ENCODE data around the gene ARFGEF3.
"Not testable (repeated sequence)": the region's sequence is repeated elsewhere in the genome, so short reads cannot be mapped to it uniquely, and the experiment has no call there.

ARFGEF3 gene

DNA sequence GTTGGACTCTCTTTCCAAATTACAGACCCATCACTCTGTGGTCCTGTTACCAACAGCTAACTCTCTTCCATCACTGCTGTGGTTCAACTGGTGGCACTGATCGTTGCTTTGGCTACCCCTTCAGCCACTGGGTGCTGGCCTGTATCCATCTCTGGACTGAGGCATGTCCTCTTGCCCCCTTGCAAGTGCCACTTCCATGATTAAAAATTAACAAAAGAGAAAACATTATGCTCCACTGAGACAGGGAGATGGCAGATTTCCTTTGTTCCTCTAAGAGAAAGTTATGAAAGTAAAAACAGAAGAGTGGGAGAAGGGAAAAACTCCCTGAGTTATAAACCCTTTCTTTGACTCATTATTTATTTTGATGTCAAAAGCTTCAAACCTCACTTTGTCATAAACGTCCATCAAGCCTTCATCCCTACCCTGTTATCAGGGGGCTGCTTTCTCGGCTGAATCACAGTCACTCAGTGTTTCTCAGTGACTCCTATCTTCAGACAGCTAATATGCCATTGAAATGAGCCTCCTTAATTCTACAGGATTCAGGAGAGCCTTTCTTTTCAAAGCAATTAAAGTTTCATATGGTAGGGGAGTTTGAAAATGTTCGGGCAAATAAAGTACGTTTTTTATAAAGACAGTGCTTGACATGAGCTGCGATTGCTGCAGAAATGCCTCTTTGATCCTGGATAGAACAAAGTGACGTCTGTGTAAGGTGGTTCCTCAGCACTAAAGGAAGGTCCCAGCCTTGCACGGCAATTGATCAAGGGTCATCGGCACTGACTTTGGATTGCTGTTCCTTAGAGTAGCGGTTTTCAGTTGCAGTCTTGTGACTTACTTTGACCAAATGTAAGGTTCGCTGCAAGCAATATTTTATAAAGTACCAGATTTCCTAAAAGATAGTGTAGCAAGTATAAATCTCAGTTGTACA, 106.5 kb downstream of the ARFGEF3 start:
- DNase-seq (ENCODE audit: extremely low read depth in 1 of 2, low read depth in 1 of 2), result no peak

DNA sequence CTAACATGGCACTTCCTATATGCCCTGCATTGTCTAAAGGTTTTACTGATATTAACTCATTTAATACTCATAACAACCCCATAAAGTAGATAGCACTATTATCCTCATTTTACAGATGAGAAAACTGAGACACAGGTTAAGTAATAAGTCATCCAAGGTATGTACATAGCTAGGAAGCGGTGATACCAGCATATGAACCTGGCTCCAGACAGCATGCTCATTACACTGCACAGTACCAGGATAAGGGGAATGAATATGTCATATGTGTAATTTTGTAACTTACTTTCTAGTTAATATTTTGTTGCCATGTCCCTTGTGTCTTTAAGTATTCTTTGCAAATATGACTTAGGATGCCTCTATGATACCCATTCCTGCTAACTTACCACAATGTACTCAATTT, 109.7 kb downstream of the ARFGEF3 start:
- DNase-seq (ENCODE audit: extremely low read depth in 1 of 2, low read depth in 1 of 2), result no peak

GRCh38 chr6:138272533-138273315, 111.0 kb downstream of the ARFGEF3 start:
- no peak for DNase-seq (ENCODE audit: extremely low read depth in 1 of 2, low read depth in 1 of 2)

- DNase-seq (ENCODE audit: extremely low read depth in 1 of 2, low read depth in 1 of 2), result no peak
Observed at GRCh38 chr6:138275976-138276375, 114.2 kb downstream of the ARFGEF3 start.

DNA sequence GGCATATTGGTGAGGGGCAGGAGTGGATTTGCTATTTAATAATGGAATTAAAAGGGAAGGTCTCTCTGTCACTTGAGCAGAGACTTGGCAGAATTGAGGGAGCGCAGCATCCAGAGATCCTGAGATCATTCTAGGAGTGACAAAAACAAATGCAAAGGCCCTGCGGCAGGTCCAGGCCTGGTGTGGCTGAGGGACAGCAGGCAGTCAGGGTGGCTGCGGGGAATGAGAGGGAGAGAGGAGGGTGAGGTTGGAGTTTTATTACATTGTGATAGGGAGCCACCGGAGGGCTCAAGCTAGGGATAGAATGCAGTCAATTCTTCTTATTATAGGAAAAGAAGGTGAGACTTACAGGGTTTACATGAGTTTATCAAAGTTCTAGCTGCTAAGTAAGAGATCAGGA, 116.1 kb downstream of the ARFGEF3 start:
- DNase-seq (ENCODE audit: extremely low read depth in 1 of 2, low read depth in 1 of 2), result no peak

- no peak for DNase-seq (ENCODE audit: extremely low read depth in 1 of 2, low read depth in 1 of 2)
Observed at GRCh38 chr6:138278326-138278725, 116.6 kb downstream of the ARFGEF3 start.

- DNase-seq (ENCODE audit: extremely low read depth in 1 of 2, low read depth in 1 of 2), result no peak
Observed at GRCh38 chr6:138285800-138286199, 124.1 kb downstream of the ARFGEF3 start.

GRCh38 chr6:138286698-138287097, 125.0 kb downstream of the ARFGEF3 start:
- no peak for DNase-seq (ENCODE audit: extremely low read depth in 1 of 2, low read depth in 1 of 2)

DNA sequence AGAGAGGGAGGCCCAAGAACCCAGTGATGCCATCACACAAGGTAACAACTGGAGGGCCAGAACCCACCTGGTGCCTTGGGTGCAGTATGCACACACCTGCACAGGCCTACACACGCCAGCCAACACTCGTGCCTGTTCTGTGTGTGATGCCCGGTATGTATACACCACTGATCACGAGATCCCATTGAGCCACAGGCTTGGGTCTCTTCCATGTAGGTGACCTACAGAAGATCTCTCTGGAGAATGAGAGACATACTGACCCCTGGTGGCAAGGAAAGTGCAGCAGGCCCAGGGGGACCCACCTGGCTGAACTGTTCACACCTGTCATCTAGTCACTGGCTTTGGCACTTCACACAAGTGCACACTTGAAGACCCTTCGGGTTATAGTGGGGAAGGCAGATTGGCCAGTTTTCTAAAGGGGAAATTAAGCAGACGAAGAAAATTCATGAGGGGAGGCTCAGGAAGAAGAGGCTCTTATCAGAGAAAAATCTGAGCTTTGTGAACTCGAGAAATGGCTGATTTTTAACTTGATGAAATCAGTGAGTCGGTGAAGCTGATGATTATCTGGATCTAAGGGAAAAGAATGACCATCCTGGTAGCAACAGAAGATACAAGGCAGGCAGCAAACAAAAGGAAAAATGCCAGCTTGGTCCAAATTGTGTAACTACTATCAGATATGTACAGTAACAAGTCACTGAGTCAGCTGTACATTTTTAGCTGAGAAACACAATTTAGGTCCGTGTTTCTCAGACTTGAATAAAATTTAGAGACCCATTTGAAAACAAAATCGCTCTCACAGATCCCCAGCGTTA, 125.6 kb downstream of the ARFGEF3 start:
- peak in 1 of 2 donors; percentile 26 for DNase-seq (ENCODE audit: extremely low read depth in 1 of 2, low read depth in 1 of 2)

- not testable (repeated sequence) for DNase-seq (ENCODE audit: extremely low read depth in 1 of 2, low read depth in 1 of 2)
Observed at GRCh38 chr6:138288428-138289085, 126.8 kb downstream of the ARFGEF3 start.

GRCh38 chr6:138289739-138290138, 128.0 kb downstream of the ARFGEF3 start:
- no peak for DNase-seq (ENCODE audit: extremely low read depth in 1 of 2, low read depth in 1 of 2)

- DNase-seq (ENCODE audit: extremely low read depth in 1 of 2, low read depth in 1 of 2), result no peak
Observed at GRCh38 chr6:138290423-138290962, 128.8 kb downstream of the ARFGEF3 start.

DNA sequence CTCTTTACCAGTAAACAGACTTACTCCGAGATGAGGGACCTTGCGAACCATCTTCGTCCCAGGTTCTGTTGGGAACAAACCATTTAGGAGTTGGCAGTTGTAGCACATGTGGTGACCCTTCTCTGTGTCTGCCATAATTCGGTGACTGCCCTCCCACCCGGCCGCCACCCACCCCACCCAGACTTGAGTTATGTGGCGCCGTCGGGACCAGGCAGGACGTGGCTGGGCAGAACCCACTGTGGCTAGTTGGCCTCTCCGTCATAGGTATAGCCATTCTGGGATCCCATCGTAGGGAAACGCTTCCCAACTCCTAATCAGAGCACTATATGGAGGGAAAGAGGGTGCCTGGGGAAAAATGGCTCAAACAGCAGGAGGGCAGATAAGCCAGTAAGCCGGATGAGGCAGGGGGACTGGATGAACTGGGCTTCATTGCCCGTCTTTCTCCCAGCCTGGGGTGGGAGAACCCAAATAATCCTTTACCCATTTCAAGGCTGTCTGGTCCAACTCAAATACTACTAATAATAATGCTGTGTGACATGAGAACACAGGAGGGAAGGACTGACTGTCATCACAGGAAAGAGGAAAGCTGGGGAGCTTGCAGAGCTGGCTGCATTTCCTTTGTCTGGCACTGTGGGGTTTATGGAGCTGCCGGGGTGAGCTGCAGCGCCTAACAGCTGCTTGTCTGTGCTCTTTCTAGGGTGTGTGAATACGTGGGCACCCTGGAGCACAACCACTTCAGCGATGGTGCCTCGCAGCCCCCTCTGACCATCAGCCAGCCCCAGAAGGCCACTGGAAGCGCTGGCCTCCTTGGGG, 129.5 kb downstream of the ARFGEF3 start:
- DNase-seq (ENCODE audit: extremely low read depth in 1 of 2, low read depth in 1 of 2), result no peak

- no peak for DNase-seq (ENCODE audit: extremely low read depth in 1 of 2, low read depth in 1 of 2)
Observed at GRCh38 chr6:138291849-138292181, 130.1 kb downstream of the ARFGEF3 start.

GRCh38 chr6:138292482-138292881, 130.7 kb downstream of the ARFGEF3 start:
- no peak for DNase-seq (ENCODE audit: extremely low read depth in 1 of 2, low read depth in 1 of 2)

DNA sequence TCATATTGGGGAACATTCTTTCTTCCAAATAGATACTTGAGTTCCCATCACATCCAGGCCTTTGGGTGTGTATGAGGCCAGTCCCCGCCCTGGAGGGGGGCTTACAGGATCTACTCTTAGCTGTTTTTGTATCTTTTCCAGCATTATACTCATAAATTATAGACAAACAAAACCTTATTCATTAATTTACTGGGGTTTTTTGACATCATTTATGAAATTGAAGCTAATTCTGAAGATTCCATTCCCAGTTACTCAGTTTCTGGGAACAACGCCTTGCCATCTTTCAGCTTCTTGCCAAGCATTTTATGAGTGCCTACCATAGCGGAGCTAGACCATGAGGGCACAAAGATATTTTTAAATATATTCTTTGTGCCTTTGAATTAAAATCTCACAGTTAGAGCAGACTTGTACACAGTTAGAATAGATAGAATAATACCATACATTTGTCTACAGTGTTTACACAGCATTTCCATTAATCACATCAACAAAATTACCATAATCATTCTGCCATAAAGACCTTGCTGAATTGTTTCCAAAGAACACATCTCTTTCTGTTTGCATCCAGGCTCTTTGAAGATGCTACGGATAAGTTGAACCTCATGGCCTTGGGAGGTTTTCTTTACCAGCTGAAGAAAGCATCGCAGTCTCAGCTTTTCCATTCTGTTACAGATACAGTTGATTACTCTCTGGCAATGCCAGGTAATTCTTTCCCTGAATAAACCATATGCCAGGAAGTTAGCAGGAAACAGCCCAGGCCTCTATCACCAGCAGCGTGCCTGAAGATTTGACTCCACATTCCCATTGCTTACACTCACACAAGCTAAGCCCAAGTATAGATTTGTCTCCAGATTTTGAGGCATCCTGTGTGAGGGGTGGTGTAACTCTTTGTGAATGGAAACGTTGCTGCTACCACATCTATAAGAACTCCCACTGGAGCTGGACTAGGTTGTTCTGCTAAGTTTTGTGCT, 132.0 kb downstream of the ARFGEF3 start:
- no peak for DNase-seq (ENCODE audit: extremely low read depth in 1 of 2, low read depth in 1 of 2)

- DNase-seq (ENCODE audit: extremely low read depth in 1 of 2, low read depth in 1 of 2), result no peak
Observed at GRCh38 chr6:138296381-138296780, 134.6 kb downstream of the ARFGEF3 start.

GRCh38 chr6:138296786-138297185, 135.0 kb downstream of the ARFGEF3 start:
- no peak for DNase-seq (ENCODE audit: extremely low read depth in 1 of 2, low read depth in 1 of 2)

All from stimulated activated CD8-positive, alpha-beta memory T cell treated with anti-CD3 and anti-CD28 coated beads, Interleukin-7, amount 100 ng/mL, for 48 hours (primary cell).